Colonic mucosa (tissue), 4 donors: ENCODE data around the gene FLOT1. TPM values are rescaled to one million over a fixed set of nuclear protein-coding genes. Genes with fewer than 3 reads are reported as not detected.
A peak's percentile ranks its signal among the peaks of the same experiment; 100 is the strongest.

ENCODE experiments used
- DNase-seq: peaks from one replicate; pipeline ENCODE4 v3.0.0-alpha.2; 2020
- H3K27ac ChIP-seq: fragments of 200-600 bp; one replicate; pipeline ENCODE4 v1.8.0; 2021
- H3K27me3 ChIP-seq: fragments of 200-600 bp; one replicate; pipeline ENCODE4 v1.8.0; 2021
- H3K36me3 ChIP-seq: fragments of 200-600 bp; one replicate; pipeline ENCODE4 v1.8.0; 2021
- H3K4me1 ChIP-seq: fragments of 200-600 bp; one replicate; pipeline ENCODE4 v1.8.0; 2021; ENCODE audit warnings: mild to moderate bottlenecking
- H3K4me3 ChIP-seq: fragments of 200-600 bp; one replicate; pipeline ENCODE4 v1.8.0; 2021
- H3K9ac ChIP-seq, 2 donors: one replicate each; pipeline ENCODE4 v1.7.0; 2013; ENCODE audit warnings: control low read depth in 2 of 2, low read depth in 2 of 2, low read length in 2 of 2
- H3K9me3 ChIP-seq: fragments of 200-600 bp; one replicate; pipeline ENCODE4 v1.8.0; 2021
- CTCF ChIP-seq: fragments of 200-600 bp; IDR thresholded peaks from one replicate; pipeline ENCODE4 v1.8.0; 2022; ENCODE audit warnings: antibody characterized with exemption, mild to moderate bottlenecking
- intact Hi-C: fragments of 100-400 bp; cut with DNase I; formaldehyde crosslinking; loops from one replicate; pipeline ENCODE4 v1.14.1; 2022
- total RNA-seq, 2 donors: library from RNA; stranded (reverse); fragmentation: NEBNext Ultra II Directional in 1 of 2; extraction: Animal tissue kit (Norgen Biotek cat#: 25700) in 1 of 2; gene quantifications; one replicate each; pipeline ENCODE4 v1.2.1, GENCODE V29; 2021
- donor health status: healthy.
- donor health status: DM: no; HTN: no; CAD: no.
- donor health status: DM: no; HTN: no; CAD: no.

The FLOT1 gene
- total RNA-seq, 2 donors from 2014 or later: 130 to 158 TPM

- H3K9ac ChIP-seq: no peak overlapping the region
- H3K27me3 ChIP-seq: no peaks in the 10 kb centered on the region
- peak overlapping the region; percentile 65 for H3K27ac ChIP-seq
- H3K4me1 ChIP-seq: peaks cover 36% of the 10 kb centered on the region
- intact Hi-C loops: no loop called here
- TF ChIP-seq CTCF: no peak
- no peak for DNase-seq
- no peaks in the 10 kb centered on the region for H3K9me3 ChIP-seq
- no peaks in the 10 kb centered on the region for H3K36me3 ChIP-seq
- no peak overlapping the region for H3K4me3 ChIP-seq
These were observed 34.6 kb upstream of the FLOT1 start for GRCh38 chr6:30777155-30777485.

GRCh38 chr6:30776390-30777154, 34.1 kb upstream of the FLOT1 start:
- H3K27ac ChIP-seq: peak overlapping the region; percentile 65
- no peak overlapping the region for H3K4me3 ChIP-seq
- H3K36me3 ChIP-seq: no peaks in the 10 kb centered on the region
- H3K9ac ChIP-seq: no peak overlapping the region
- TF ChIP-seq CTCF: no peak
- H3K4me1 ChIP-seq: peaks cover 35% of the 10 kb centered on the region
- no peaks in the 10 kb centered on the region for H3K9me3 ChIP-seq
- no peaks in the 10 kb centered on the region for H3K27me3 ChIP-seq
- no peak for DNase-seq
- intact Hi-C loops: no loop called here

GRCh38 chr6:30775104-30775503, 32.6 kb upstream of the FLOT1 start:
- no peak for DNase-seq

GRCh38 chr6:30774701-30775100, 32.2 kb upstream of the FLOT1 start:
- Histone ChIP-seq H3K4me3 (no peak overlapping the region), H3K36me3 (no peaks in the 10 kb centered on the region), H3K9me3 (no peaks in the 10 kb centered on the region), H3K9ac (no peak overlapping the region), H3K27me3 (no peaks in the 10 kb centered on the region), H3K4me1 (peaks cover 19% of the 10 kb centered on the region), H3K27ac (no peak overlapping the region)
- DNase-seq: no peak
- intact Hi-C loops: no loop called here
- no peak for TF ChIP-seq CTCF

More at GRCh38 chr6:30775104-30775503, 32.6 kb upstream of the FLOT1 start:
- Histone ChIP-seq H3K27me3 (no peaks in the 10 kb centered on the region), H3K4me1 (peaks cover 23% of the 10 kb centered on the region), H3K9ac (no peak overlapping the region), H3K9me3 (no peaks in the 10 kb centered on the region), H3K27ac (no peak overlapping the region), H3K4me3 (no peak overlapping the region), H3K36me3 (no peaks in the 10 kb centered on the region)
- intact Hi-C loops: no loop called here
- no peak for TF ChIP-seq CTCF

GRCh38 chr6:30770592-30770991, 28.1 kb upstream of the FLOT1 start:
- TF ChIP-seq CTCF: no peak
- no peak for DNase-seq
- Histone ChIP-seq H3K27ac (peak overlapping the region; percentile 22), H3K9ac (no peak overlapping the region), H3K4me1 (no peaks in the 10 kb centered on the region), H3K36me3 (no peaks in the 10 kb centered on the region), H3K9me3 (no peaks in the 10 kb centered on the region), H3K4me3 (no peak overlapping the region), H3K27me3 (no peaks in the 10 kb centered on the region)
- intact Hi-C loops: no loop called here
